Measurements from ENCODE around the gene DNER. TPM values are rescaled to one million over a fixed set of nuclear protein-coding genes. Genes with fewer than 3 reads are reported as not detected.

DNER gene
- total and polyA plus RNA-seq, 10 of the 15 experiments (the other 5 are each of a cell fraction or from before 2014, with no cell fraction given), result 0.04 to 0.08 (median 0.07) TPM; not detected in 7

DNA sequence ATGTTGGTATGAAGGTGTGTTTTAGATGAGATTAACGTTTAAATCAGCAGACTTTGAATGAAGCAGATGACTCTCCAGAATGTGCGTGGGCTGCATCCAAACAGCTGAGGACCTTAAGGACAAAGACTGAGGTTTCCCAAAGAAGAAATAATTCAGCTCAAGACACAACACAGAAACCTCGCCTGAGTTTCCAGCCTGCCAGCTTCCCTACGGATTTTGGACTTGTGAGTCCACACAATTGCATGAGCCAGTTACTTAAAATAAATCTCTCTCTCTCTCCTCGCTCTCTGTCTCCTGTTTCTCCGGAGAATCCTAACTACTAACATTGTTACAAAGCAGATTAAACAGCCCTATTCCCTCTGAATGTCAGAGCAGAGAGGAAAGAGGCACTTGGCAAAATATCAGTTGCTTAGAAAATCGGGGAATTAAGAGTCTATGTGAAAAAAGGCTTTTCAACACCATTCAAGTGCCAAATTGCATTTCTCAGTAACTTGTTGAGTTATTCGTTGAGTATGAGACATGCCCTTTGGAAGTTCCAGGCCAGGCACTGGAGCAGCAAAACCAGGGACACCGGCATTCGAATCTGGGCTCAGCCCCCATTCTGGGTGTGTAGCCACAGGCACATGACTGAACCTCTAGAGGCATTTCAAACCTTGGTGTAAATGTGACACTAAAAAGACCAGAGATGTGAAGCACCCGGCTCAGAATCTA lies 268.7 kb downstream of the DNER start:
- intact Hi-C loops (cut with micrococcal nuclease; ENCODE audit: unreplicated experiment), result no loop called here
- BruUV-seq (replicated peaks), result no TSS peak
- 19% methylated on average over 11 of the region's 11 CpGs for WGBS (ENCODE audit: insufficient coverage, insufficient replicate concordance, low lambda C conversion rate, missing lambda C conversion rate)
- Histone ChIP-seq H3K4me1 (ENCODE audit: control insufficient read depth, insufficient read depth, low read length) (no peaks in the 10 kb centered on the region), H3K27ac (ENCODE audit: control insufficient read depth, insufficient read depth) (no peak overlapping the region), H3K9me3 (replicated peaks; ENCODE audit: control insufficient read depth, insufficient read depth, low read length) (no peaks in the 10 kb centered on the region), H3K79me2 (ENCODE audit: control insufficient read depth, insufficient read depth, low read length) (no peaks in the 10 kb centered on the region), H4K20me1 (ENCODE audit: control insufficient read depth, insufficient read depth) (no peaks in the 10 kb centered on the region), H3K4me3 (no peak overlapping the region), H3K4me2 (ENCODE audit: control insufficient read depth, insufficient read depth) (no peak overlapping the region), H3K36me3 (ENCODE audit: control insufficient read depth in 2 of 2, insufficient read depth in 2 of 2, low read length in 1 of 2) (no peaks in the 10 kb centered on the region), H3K27me3 (replicated peaks in 1 of 2; ENCODE audit: control insufficient read depth in 2 of 2, insufficient read depth in 2 of 2, low read length in 1 of 2) (peaks cover 0 to 3% of the 10 kb centered on the region in 2 experiments; a peak in 1 of 4 replicates), H2AFZ (ENCODE audit: control insufficient read depth, low read depth, low read length) (no peak overlapping the region), H3K9ac (ENCODE audit: control insufficient read depth, insufficient read depth, low read length) (no peak overlapping the region)
- in situ Hi-C loops (cut with MboI), result no loop called here
- ChIA-PET RAD21 (ENCODE audit: unreplicated experiment) (no interaction called here), SMC1A (ENCODE audit: uncharacterized antibody, unreplicated experiment) (no interaction called here), CTCF (no interaction called here), POLR2A (no interaction called here)
- no peak for FAIRE-seq
- no peak for DNase-seq (ENCODE audit: low read depth, low spot score)
- TF ChIP-seq SMARCA5 (IDR thresholded peaks at IDR 0.05), result no peak
- no peak for TF ChIP-seq SP1 (IDR thresholded peaks at IDR 0.05; ENCODE audit: low read depth, low read length)
- TF ChIP-seq, protein P1, sequence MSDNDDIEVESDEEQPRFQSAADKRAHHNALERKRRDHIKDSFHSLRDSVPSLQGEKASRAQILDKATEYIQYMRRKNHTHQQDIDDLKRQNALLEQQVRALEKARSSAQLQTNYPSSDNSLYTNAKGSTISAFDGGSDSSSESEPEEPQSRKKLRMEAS (IDR thresholded peaks at IDR 0.05; ENCODE audit: low read depth, low read length), result no peak
- no peak for TF ChIP-seq BMI1 (IDR thresholded peaks at IDR 0.05; ENCODE audit: borderline replicate concordance)
- TF ChIP-seq CHD2 (IDR thresholded peaks at IDR 0.05; ENCODE audit: borderline replicate concordance, low read depth, low read length), result no peak
- TF ChIP-seq JUNB (IDR thresholded peaks at IDR 0.05), result no peak
- TF ChIP-seq SIN3A (IDR thresholded peaks at IDR 0.05; ENCODE audit: low read depth, low read length), result no peak
- TF ChIP-seq, protein P2, sequence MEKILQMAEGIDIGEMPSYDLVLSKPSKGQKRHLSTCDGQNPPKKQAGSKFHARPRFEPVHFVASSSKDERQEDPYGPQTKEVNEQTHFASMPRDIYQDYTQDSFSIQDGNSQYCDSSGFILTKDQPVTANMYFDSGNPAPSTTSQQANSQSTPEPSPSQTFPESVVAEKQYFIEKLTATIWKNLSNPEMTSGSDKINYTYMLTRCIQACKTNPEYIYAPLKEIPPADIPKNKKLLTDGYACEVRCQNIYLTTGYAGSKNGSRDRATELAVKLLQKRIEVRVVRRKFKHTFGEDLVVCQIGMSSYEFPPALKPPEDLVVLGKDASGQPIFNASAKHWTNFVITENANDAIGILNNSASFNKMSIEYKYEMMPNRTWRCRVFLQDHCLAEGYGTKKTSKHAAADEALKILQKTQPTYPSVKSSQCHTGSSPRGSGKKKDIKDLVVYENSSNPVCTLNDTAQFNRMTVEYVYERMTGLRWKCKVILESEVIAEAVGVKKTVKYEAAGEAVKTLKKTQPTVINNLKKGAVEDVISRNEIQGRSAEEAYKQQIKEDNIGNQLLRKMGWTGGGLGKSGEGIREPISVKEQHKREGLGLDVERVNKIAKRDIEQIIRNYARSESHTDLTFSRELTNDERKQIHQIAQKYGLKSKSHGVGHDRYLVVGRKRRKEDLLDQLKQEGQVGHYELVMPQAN (conservative IDR thresholded peaks at IDR 0.05), result no peak
- no peak for TF ChIP-seq MTA3 (IDR thresholded peaks at IDR 0.05; ENCODE audit: borderline replicate concordance, low read length)
- no peak for TF ChIP-seq SMAD1 (IDR thresholded peaks at IDR 0.05; ENCODE audit: low read depth, partially characterized antibody)
- TF ChIP-seq ZNF274 (IDR thresholded peaks at IDR 0.05; ENCODE audit: insufficient read depth, insufficient read length), result no peak
- no peak for TF ChIP-seq EGR1 (IDR thresholded peaks at IDR 0.05; ENCODE audit: borderline replicate concordance in 1 of 2, low read depth in 2 of 2, low read length in 2 of 2)
- TF ChIP-seq CREB1 (IDR thresholded peaks at IDR 0.05; ENCODE audit: low read depth), result no peak
- no peak for TF ChIP-seq ZNF217 (IDR thresholded peaks at IDR 0.05)
- no peak for TF ChIP-seq PML (IDR thresholded peaks at IDR 0.05; ENCODE audit: low read length)
- no peak for ATAC-seq
